GM19351 (cell line): ENCODE results near the gene FCSK.
"Not testable (repeated sequence)": the region's sequence is repeated elsewhere in the genome, so short reads cannot be mapped to it uniquely, and the experiment has no call there.

ENCODE experiments used
- ATAC-seq: cut with Tn5 transposase; IDR thresholded peaks from one replicate; pipeline ENCODE4 v1.9.1; 2021; ENCODE audit warnings: mild to moderate bottlenecking, moderate library complexity; ENCODE audit not compliant: unreplicated experiment

The FCSK gene

DNA sequence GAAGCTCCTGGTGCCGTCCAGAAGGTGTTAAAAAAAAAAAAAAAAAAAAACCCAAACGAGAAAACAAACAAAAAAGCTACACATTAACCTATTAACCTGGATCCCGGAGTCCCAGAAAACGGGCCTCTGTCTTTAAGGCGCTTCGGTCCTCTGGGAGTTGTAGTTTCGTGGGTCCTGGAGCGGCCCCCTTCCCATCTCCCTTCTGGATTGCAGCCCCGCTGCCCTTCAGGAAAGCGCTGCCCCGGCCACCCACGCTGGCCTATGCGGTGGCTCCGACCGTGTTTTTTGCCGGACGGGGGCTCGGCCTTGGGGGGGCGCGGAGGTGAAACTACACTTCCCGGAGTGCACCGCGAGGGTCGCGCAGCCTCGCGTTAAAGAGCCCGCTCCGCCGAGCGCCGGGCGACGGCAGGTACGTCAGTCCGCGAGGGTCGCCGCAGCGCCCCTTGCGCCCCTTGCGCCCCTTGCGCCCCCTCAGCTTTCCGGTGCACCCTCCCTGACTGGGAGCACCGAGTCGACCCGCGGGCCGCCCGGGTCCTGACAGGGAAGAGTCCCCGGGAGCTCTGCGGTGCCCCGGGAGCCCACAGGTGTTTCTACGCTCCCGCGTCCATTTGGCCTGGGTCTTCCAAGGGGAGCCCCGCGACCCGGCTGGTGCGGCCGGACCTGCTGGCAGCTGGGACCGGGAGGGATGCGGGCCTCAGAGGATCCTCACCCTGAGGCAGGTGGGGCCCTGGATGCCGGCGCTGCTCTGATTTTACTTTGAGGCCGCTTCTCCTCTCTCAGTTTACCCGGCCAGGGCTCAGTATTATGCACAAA lies at the start of gene FCSK:
Gene FCSK, plus strand, starts transcription at position 374 of the 813 bp plus-strand sequence. CDS start 8,596 bp downstream, outside the sequence.
- ATAC-seq = peak; percentile 86

DNA sequence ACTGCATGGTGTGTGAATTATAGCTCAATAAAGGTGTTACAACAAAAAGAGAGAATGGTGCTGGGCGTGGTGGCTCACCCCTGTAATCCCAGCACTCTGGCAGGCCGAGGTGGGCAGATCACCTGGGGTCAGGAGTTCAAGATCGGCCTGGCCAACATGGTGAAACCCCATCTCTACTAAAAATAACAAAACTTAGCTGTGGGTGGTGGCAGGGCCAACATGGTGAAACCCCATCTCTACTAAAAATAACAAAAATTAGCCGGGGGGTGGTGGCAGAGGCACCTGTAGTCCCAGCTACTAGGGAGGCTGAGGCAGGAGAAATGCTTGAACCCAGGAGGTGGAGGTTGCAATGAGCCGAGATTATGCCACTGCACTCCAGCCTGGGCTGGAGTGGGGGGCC lies 48.3 kb upstream of the FCSK start:
- not testable (repeated sequence) for ATAC-seq

DNA sequence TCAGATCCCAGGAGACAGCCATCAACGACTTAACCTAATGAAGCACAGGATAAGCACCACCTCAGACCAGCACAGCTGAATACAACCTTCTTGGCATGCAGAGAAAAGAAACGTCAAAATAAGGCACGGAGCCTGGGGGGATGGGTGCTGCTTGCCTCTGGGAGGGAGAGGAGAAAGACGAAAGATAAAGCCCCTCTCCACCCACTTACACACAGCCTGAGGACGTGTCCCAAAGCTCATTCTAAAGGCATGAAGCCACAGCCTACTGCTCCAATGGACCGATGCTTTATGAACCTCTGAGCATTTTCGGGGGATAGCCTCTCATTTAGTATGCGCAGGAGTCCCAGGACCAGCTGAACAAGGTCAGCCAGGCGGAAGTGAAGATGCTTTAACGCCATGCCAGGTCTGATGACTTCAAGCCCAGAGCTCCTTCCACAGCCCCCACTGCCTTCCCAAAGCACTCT lies 46.6 kb upstream of the FCSK start:
- no peak for ATAC-seq

DNA sequence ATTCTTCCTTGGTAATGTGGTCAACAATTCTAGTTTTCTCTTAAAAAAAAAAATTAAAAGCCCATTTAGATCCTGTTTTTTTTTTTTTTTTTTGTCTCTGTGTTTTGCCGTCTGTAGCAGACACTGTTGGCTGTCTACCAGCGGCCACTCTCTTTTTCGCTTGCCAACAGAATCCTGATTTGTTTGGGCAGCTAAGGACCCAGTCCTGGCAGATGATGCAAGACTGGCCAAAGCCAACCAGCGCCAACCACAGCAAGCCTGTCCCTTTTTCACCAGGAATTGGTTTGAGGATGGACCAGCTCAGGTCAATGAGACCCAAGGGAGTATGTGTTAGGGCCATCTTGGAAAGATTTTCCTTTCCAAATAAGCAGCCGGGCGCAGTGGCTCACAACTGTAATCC lies 43.7 kb upstream of the FCSK start:
- no peak for ATAC-seq

DNA sequence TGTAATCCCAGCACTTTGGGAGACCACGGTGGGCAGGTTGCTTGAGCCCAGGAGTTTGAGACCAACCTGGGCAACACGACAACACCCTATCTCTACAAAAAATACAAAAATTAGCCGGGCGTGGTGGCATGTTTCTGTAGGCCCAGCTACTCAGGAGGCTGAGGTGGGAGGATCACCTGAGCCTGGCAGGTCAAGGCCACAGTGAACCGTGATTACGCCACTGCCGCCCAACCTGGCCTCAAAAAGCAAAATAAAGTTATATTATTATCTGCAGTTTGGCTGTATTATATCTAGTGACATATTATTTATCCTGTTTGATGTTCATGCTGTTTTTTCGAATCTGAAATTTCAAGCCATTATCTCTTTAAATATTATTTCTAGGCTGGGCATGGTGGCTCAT lies 42.0 kb upstream of the FCSK start:
- ATAC-seq = no peak

DNA sequence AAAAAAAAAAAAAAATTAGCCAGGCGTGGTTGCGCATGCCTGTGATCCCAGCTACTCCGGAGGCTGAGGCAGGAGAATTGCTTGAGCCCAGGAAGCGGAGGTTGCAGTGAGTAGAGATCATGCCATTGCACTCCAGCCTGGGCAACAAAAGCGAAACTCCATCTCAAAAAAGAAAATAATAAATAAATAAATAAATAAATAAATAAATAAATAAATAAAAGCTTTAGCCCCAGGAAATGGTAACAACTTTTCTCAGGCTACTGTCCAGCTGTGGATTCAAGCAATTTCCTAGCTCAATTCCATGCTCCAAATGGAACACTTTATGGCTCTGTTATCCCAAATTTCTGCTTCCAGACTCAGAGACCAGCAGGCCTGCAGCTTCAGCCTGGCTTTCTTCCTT lies 40.8 kb upstream of the FCSK start:
- ATAC-seq = not testable (repeated sequence)

DNA sequence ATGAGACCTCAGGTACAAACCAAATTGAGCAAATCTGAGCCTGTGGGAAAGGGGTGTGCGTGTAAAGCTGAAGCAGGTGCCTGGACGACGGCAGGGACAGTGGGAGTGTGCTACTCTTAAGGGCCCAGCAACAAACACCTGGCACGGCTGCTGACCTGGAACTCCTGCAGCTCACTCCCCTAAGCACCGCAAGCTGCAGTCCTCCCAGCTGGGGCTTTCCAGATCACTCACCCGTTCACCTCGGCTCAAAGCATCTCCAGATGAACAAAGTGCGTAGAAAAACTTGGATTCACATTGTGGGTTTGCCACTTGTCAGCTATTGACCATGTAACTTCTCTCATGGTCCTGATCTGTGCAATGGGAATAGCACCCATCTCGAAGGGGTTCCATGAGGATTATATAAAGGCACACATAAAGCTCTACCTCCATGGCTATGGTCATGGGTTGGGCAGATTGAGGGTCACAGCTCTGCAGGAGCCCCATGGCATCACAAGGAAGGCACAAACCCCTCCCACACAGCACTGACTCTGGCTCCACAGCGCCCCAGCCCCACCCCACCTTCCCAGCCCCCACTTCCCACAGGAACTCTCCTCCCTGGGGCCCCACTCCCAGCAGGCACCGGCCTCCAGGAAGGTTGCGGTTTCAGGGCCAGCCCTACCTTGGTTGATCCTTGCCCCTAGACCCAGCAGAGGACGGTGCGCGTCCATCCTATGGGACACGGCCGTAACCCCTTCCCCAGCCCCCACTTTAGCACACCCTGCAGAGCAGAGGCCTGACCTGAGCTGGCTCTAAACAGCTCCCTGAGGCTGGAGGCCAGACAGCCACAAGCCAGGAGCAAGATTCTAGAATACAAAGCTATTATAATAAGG lies 37.4 kb upstream of the FCSK start:
- peak; percentile 85 for ATAC-seq

DNA sequence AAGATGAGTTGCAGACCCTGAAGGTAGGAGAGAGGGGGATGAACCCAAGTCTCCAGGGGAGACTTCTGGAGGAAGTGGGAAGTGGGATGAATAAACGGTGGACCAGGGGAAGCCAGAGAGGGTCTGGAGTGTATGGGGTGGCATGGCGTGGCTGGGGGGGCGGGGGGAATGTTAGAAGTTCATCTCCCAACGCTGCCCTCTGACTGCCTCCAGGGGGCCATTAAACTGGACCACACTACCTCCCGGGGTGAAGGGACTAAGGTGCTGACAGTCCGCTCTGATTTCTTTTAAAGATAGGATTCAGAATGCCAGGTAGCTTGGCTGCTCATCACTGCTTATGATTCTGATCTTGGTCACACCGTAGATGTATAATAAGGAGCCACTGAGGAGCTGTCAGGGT lies 36.7 kb upstream of the FCSK start:
- no peak for ATAC-seq

DNA sequence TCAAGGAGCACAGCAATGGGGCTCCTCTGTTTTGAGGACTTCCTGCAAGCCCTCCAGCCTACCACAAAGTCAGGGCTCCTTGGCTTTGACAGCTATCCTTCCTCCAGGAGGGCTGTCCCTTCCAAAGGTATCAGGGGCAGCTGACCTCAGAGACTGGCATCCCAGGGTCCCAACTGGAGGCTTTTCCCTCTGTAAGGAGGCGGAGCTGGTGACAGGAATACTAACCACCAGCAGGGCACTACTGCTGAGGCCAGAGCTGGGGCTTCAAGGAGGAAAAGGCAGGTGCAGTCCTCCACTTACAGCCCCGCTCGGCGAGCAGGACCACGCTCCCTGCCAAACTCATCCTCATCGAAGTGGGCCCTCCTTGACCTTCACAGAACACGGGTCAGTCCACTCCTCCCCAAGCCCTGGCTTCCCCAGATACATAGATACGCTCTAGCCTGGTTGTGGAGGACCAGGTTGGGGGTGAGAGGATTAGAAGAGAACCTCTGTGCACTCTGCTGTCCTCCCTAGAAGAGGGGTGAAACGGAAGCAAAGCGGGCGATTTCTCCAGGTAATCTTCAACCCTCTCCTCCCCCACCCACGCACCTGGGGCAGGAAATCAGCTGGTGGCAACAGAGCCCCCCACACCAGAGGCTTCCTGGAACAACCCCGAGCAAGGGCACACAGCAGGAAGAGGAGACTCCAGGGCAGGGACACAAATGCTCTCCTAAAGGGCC lies 36.0 kb upstream of the FCSK start:
- no peak for ATAC-seq

DNA sequence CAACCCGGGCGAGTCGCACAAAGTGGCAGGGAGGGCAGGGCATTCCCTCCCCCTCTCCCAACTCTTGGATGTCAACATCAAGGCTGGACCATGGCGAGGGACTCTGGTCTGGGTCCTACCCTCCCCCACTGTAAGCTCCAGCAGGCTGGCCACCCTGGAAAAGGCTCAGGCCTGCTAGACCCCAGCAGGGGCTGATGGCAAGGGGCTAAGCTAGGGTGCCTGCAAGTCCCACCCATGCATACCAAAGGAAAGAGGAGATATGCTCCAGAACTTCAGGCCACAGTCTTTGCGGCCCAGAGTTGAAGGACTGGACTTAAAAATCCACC lies 35.4 kb upstream of the FCSK start:
- no peak for ATAC-seq

DNA sequence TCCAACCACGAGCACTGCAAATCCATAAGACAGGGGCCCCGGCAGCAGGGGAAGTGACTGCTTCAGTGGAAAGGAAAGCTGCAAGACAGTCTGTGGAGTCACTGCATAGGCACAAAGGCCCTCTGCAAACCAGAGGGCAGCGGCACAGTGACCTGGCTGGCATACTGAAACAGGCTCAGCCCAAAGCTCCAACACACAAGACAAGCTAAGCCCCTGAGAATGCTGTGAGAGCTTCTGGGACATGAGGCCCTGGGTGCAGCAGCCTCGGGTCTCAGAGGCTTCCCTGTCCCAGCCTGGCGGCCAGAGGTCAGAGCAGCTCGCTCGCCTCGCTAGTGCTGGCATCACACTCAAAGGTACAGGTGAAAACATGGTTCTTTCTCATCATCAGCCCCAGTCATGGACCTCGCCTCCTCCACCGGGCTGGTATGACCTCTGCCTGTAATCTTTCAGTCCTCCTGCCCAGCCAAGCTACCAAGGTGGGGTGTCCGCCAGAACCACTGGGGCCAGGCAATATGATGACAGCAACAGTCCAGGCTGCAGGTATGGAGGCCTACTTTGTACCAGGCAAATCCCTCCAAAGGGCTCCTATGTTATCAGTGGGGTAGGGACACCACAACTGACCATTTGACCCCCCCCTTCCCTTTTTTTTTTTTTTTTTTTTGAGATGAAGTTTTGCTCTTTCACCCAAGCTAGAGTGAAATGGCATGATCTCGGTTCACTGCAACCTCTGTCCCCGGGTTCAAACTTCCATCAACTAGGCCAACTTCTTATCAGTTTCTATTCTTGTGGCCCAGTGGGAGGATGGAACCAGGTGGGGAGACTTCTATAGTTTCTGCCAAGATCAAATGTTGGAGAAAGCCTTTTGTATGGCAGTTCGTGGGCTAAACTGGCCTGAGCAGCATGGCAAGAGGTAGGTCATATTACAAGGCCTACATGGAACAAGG lies 34.7 kb upstream of the FCSK start:
- ATAC-seq = no peak

DNA sequence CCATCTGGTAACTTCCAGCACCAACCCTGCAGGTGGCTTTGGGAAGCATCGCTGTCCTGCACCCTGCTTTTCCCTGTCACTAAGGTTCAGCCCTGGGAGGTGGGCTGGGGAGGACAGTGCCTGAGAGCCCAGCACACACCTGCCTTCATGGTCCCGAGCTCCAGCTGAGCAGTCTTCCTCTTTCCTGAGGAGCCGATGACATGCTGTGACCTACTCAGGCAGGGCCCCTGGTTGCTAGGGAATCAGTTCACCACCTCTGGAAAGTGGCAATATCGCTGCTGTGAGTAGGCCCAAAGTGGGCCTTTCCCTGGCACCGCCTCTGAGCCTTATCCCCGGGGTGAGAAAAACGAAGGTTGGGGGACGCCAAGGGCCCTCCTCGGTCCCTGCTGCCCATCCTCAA lies 33.4 kb upstream of the FCSK start:
- ATAC-seq = no peak

DNA sequence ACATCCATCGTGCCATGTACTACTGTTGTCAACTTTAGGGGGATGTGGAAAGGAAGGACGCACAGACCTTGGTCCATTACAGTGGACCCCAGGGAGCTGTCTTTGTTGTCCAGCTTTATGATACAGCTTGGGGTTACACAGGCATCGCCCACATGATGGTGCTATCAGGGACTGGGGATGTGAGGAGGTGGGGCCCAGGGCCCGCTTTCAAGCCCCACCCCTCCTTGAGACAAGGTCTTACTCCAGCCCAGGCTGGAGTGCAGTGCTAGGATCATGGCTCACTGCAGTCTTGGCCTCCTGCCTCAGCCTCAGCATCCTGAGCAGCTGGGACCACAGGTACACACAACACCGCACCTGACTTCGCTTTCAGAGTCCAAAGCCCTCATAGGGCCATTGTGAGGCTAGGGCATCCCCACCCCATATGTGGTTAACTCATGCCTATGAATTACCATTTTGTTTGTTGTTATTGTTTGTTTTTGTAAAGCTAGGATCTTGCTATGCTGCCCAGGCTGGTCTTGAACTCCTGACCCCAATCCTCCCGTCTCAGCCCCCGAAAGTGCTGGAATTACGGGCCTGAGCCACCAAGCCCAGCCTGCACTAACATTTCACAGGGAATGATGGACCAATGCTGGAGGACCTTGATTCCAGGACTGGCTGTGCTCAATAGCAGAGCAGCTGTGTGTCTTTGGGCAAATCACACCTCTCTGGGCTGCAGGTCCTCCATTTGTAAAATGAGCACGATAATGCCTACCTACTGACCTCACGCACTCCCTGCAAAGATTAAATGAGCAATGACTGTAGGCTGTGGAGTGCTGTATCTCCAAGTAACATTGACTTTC lies 32.7 kb upstream of the FCSK start:
- ATAC-seq = no peak

DNA sequence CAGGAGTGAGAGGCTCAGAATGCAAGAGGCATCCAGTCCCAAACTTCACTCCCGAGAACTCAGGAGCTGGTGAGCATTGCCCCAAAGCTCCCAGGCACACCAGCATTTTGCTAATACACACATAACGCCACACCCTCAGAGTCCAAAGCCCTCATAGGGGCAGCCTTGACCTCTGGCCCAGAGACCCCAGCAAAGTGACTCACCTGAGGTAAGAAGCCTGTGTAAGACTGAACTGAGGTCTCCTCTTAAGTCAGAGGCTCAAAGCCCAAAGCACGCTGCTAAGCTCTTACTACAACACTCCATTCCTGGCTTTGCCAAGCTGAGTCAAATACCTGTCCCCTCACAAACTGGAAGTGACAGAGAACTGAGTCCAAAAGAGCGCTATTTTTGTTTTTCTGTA lies 31.9 kb upstream of the FCSK start:
- ATAC-seq = no peak

DNA sequence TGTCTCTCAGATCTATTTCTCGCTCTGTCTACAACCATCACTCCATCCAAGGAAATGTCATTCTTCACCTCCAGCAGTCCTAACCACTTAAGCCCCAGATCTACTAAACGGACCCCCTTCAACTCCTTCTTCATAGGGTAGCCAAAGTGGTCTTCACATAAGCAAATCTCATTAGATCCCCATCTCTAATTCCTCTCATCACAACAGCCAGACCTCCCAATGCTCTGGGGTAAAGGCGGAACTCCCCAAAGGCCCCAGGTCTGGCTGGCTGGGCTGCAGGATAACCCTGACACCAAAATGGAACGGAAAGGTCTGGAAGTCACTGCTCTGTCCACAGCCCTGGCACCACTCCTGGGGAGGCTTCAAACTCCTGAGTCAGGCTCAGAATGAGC lies 26.6 kb upstream of the FCSK start:
- ATAC-seq = no peak

DNA sequence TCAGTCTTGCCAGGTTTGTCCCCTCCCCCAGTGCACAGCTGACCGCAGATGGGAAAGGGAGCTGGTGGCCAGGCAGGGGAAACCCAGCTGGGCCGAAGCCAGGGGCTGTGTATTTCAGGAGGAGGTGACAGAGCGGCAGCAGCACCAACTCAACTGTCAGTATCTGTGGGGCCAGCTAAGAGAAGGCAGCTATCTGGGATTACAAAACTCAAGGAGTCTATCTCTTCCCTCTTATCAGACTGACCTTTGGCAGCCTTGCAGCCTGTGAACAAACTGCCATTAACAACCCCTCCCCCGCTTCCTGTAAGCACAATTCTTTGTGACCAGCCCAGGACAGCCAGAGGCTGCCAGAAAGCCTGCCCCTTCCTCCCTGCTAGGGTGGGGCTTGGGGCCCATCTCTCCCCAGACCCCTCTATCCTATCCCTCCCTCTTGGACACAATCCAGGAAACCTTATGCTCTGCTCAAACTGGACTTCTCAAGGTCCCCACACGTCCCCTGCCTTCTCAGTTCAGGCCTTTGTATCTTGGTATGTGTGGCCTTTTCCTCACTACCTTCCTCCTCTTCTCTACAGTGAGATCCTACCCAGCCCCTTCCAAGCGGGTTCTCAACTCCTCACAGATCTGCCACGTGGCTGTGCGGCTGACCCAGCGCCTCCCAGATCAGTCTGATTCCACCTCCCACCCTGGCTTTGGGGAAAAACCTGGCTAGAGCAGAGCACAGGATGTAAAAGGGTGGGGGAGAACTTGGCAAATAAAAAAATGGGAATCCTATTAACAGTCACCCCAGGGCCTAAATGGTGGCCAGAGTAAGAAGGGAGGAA lies 26.0 kb upstream of the FCSK start:
- ATAC-seq = no peak

DNA sequence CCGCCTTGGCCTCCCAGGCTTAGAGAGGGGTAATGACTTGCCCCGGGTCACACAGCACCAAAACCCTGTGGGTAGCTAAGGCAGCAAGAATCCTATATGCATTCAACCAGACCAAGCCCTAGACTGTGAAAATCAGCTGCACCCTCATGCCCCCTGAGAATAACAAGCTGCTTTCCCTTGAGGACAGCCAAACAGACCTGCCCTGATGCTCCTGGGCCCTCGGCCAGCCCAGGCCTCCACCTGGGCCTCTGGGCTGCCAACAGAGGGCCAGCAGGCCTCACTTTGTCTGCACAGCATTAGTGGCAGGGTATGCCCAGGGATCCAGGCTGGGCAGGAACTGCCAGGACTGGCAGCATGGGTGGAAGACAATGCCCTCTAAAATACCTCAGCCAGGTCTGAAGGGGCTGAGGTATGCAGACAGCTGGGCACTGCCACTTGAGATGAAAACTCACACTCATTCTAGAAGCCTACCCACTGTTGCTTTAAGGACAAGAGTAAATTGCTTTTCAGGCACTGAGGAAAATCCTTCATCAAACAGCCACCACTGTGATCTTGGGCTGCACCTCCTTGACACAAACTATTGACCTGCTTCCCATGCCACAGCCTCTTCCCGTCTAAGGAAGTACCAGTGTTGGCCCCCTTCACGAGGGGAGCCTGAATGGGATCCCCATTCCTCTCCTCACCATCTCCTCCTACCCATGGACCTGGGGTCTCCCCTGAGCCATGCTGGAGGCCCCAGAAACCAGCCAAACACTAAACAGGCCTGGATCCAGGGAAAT lies 24.3 kb upstream of the FCSK start:
- no peak for ATAC-seq
